GM12878 (cell line): ENCODE results near the gene NUCB1. TPM values are rescaled to one million over a fixed set of nuclear protein-coding genes. Genes with fewer than 3 reads are reported as not detected.

Source experiments
- ATAC-seq: fragments of 200-7000 bp; cut with Tn5 transposase; 3 replicates; pipeline ENCODE4 v1.9.1; 2020; ENCODE audit warnings: mild to moderate bottlenecking, moderate library complexity
- BruUV-seq: library from RNA; stranded (reverse); fragments of 400-500 nt; replicated peaks from 2 replicates; lab custom pipeline; 2021; lab: Mats Ljungman, UMichigan
- CTCF ChIA-PET: fragments of 300-600 bp; sonication (Branson Sonifier 250); formaldehyde crosslinking; extraction: SDS; loops from one replicate; lab custom pipeline; 2021; ENCODE audit warnings: inconsistent platforms; lab: Yijun Ruan, JAX
- POLR2A ChIA-PET: fragments of 350-600 bp; formaldehyde crosslinking; extraction: SDS; loops from one replicate; lab custom pipeline; 2021; ENCODE audit warnings: inconsistent platforms; lab: Charles Lee
- RAD21 ChIA-PET: fragments of 300-600 bp; sonication (Branson Sonifier 250); formaldehyde crosslinking; loops from one replicate; lab custom pipeline; 2023; ENCODE audit warnings: antibody characterized with exemption; ENCODE audit not compliant: unreplicated experiment; lab: Charles Lee
- SMC1A ChIA-PET: fragments of 300-600 bp; sonication (Branson Sonifier 250); formaldehyde crosslinking; loops from one replicate; lab custom pipeline; 2023; ENCODE audit not compliant: unreplicated experiment, uncharacterized antibody; lab: Charles Lee
- DNase-seq: peaks from one replicate; pipeline ENCODE4 v3.0.0-alpha.2; 2011; ENCODE audit warnings: low read depth, low spot score
- FAIRE-seq: peaks from 3 replicates; lab custom pipeline; 2011; peaks lifted over from hg19 to GRCh38; lab: Jason Lieb, UNC
- H2AFZ ChIP-seq: 2 replicates; pipeline ENCODE4 v1.6.0; 2011; ENCODE audit warnings: low read depth, low read length, control low read depth; ENCODE audit not compliant: control insufficient read depth
- H3K27ac ChIP-seq: 2 replicates; pipeline ENCODE4 v1.5.1; 2011; ENCODE audit warnings: control low read depth; ENCODE audit not compliant: control insufficient read depth, insufficient read depth
- H3K27me3 ChIP-seq, 2 experiments: replicated peaks in 1 of 2; 2 replicates each; pipeline versions ENCODE4 v1.6.0 to v1.6.1; 2011; ENCODE audit warnings: low read length in 1 of 2; ENCODE audit not compliant: control insufficient read depth in 2 of 2, insufficient read depth in 2 of 2
- H3K36me3 ChIP-seq, 2 experiments: 2 replicates each; pipeline ENCODE4 v1.5.1; 2011; ENCODE audit warnings: low read length in 1 of 2; ENCODE audit not compliant: control insufficient read depth in 2 of 2, insufficient read depth in 2 of 2
- H3K4me1 ChIP-seq: 2 replicates; pipeline ENCODE4 v1.6.1; 2011; ENCODE audit warnings: mild to moderate bottlenecking, low read length, moderate library complexity, mixed read lengths; ENCODE audit not compliant: control insufficient read depth, insufficient read depth
- H3K4me2 ChIP-seq: 2 replicates; pipeline ENCODE4 v1.6.0; 2011; ENCODE audit warnings: control low read depth; ENCODE audit not compliant: control insufficient read depth, insufficient read depth
- H3K4me3 ChIP-seq: fragments of 200-600 bp; sonication (generic); 2 replicates; pipeline ENCODE4 v1.5.1; 2016
- H3K79me2 ChIP-seq: 2 replicates; pipeline ENCODE4 v1.6.0; 2011; ENCODE audit warnings: low read length; ENCODE audit not compliant: control insufficient read depth, insufficient read depth
- H3K9ac ChIP-seq: 2 replicates; pipeline ENCODE4 v1.8.0; 2011; ENCODE audit warnings: low read length, control low read depth, mixed read lengths; ENCODE audit not compliant: control insufficient read depth, insufficient read depth
- H3K9me3 ChIP-seq: replicated peaks from 3 replicates; pipeline ENCODE4 v1.5.1; 2011; ENCODE audit warnings: mild to moderate bottlenecking, low read length; ENCODE audit not compliant: control insufficient read depth, insufficient read depth
- H4K20me1 ChIP-seq: 2 replicates; pipeline ENCODE4 v1.6.0; 2011; ENCODE audit not compliant: control insufficient read depth, insufficient read depth
- ATF2 ChIP-seq: IDR thresholded peaks from 2 replicates; pipeline ENCODE4 v1.6.1; 2012; ENCODE audit warnings: low read length, inconsistent platforms
- ATF3 ChIP-seq: IDR thresholded peaks from 2 replicates; pipeline ENCODE4 v1.6.1; 2011; ENCODE audit warnings: low read depth, mild to moderate bottlenecking, low read length, moderate library complexity, borderline replicate concordance; ENCODE audit errors: extremely low read depth
- IRF4 ChIP-seq: IDR thresholded peaks from 2 replicates; pipeline ENCODE4 v1.6.1; 2011; ENCODE audit warnings: low read depth, low read length
- JUND ChIP-seq: IDR thresholded peaks from 2 replicates; pipeline ENCODE4 v1.6.1; 2012; ENCODE audit warnings: low read depth, mild to moderate bottlenecking, low read length, improper control_type of control experiment, moderate library complexity
- LARP7 ChIP-seq: fragments of 450-650 bp; IDR thresholded peaks from 2 replicates; pipeline ENCODE4 v1.6.1; 2017; ENCODE audit warnings: mild to moderate bottlenecking
- POLR2A ChIP-seq: IDR thresholded peaks from 2 replicates; pipeline ENCODE4 v1.6.1; 2011; ENCODE audit warnings: low read depth, mild to moderate bottlenecking, low read length
- POU2F2 ChIP-seq: IDR thresholded peaks from 3 replicates; pipeline ENCODE4 v1.6.1; 2011; ENCODE audit warnings: low read depth, mild to moderate bottlenecking, low read length, borderline replicate concordance
- SUPT20H ChIP-seq: IDR thresholded peaks from 2 replicates; pipeline ENCODE4 v1.6.1; 2011; ENCODE audit warnings: low read depth, mild to moderate bottlenecking, low read length, moderate library complexity, borderline replicate concordance; ENCODE audit not compliant: control insufficient read depth
- SUZ12 ChIP-seq: fragments of 200-600 bp; sonication (generic); IDR thresholded peaks from one replicate; pipeline ENCODE4 v1.6.1; 2018; ENCODE audit warnings: antibody characterized with exemption, mild to moderate bottlenecking; ENCODE audit not compliant: unreplicated experiment
- ZBTB33 ChIP-seq: fragments of 450-650 bp; IDR thresholded peaks from 2 replicates; pipeline ENCODE4 v1.6.1; 2017; ENCODE audit warnings: mild to moderate bottlenecking
- ZBTB4 ChIP-seq: fragments of 450-650 bp; formaldehyde crosslinking; IDR thresholded peaks from 2 replicates; pipeline ENCODE4 v1.4.0; 2022; ENCODE audit warnings: mild to moderate bottlenecking, moderate library complexity
- ZNF207 ChIP-seq: fragments of 450-650 bp; IDR thresholded peaks from 2 replicates; pipeline ENCODE4 v1.6.1; 2014; ENCODE audit warnings: antibody characterized with exemption, mild to moderate bottlenecking, borderline replicate concordance
- WGBS: methylation state at CpG from one replicate; pipeline ENCODE4 v1.1.6; 2016; ENCODE audit warnings: low lambda C conversion rate; ENCODE audit not compliant: insufficient replicate concordance, insufficient coverage; ENCODE audit errors: missing lambda C conversion rate; 5-methylcytosine and 5-hydroxymethylcytosine counted together
- in situ Hi-C: fragments of 300-500 bp; cut with MboI; formaldehyde crosslinking; loops from 9 replicates; pipeline ENCODE4 v1.14.3; 2018; ENCODE audit warnings: mixed read lengths
- intact Hi-C: fragments of 100-400 bp; cut with micrococcal nuclease; formaldehyde crosslinking; loops from one replicate; pipeline ENCODE4 v1.14.2; 2022; ENCODE audit not compliant: unreplicated experiment
- polyA plus RNA-seq, 11 experiments: library from polyadenylated mRNA; depleted of rRNA in 4 of 11; unstranded in 6 of 11; stranded (reverse) in 5 of 11; fragments of >200 nt; fragmentation: Nextera tagmentation in 4 of 11; fragmentation: Illumina TruSeq in 1 of 11; extraction: Ambion mirVana in 4 of 11; extraction: Trizol in 1 of 11; gene quantifications; 1 replicate in 1 of 11; 2 replicates in 10 of 11; pipeline versions ENCODE4 v1.2.1 to v1.2.3, GENCODE V29; 2011 to 2016; ENCODE audit warnings: inconsistent platforms in 2 of 11, missing spikeins in 2 of 11, low read depth in 1 of 11
- total RNA-seq, 4 experiments: library from RNA; depleted of rRNA in 3 of 4; stranded (reverse); fragments of >200 nt in 3 of 4; fragmentation: Illumina TruSeq in 1 of 4; extraction: Trizol in 1 of 4; gene quantifications; 2 replicates each; pipeline versions ENCODE4 v1.2.1 to v1.2.3, GENCODE V29; 2013 to 2021
- TF ChIP-seq, protein P1 (sequence below): fragments of 450-650 bp; IDR thresholded peaks from 2 replicates; pipeline ENCODE4 v1.6.1; 2016; ENCODE audit warnings: mild to moderate bottlenecking

NUCB1 gene
- total and polyA plus RNA-seq, 10 of the 15 experiments (the other 5 are each of a cell fraction or from before 2014, with no cell fraction given) = 1.8 to 112 (median 44.5) TPM

DNA sequence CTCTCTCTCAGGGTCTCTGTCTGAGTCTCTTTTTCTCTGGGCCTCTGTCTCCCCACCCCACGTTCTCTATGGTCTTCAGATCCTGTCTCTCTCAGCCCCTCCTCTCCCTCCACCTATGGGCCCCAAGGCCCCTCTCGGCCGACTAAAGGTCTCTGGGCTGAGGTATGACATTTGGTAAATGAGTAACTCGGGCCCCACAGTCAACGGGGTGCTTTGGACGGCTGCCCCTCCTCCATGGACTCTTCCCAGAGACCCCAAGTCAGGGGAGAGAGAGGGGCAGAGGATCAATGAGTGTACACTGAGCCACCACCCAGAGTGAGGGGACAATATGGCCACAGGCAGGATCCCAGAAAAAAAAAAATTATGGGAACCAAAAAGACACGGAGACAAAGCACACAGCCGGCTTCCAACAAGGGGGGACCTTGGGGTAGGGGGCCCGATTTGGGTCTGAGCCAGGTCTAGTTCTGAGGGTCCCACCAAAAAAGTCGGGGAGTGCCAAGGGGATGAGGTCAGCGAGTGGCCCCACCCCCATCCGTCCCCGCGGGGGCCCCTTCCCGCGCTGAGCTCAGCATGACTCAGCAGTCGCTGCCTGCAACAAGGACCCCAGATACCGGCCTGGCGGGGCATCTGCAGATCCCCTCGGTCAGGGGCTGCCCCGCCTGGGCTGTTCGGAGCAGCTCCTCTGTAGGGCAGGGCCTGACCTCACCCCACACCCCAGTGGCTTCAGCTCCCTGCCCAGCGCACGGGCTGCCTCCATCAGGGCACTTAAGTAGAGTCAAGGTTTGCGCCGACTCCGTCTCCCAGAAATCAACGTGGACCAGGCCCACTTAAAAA, 63.5 kb downstream of the NUCB1 start:
- peak overlapping the region; percentile 98 for H3K4me2 ChIP-seq
- in situ Hi-C loops (no loop called here), intact Hi-C loops (loop anchor here (10.0 kb wide), 1 partner anchor 329 kb away; the partner anchor contains the start of gene DBP)
- H2AFZ ChIP-seq = no peak overlapping the region; the same call in 1 of the 2 replicates
- BruUV-seq = no TSS peak
- ChIA-PET CTCF (interaction anchor here (1.0 to 2.2 kb wide), 6 partner anchors 30 to 175 kb away, joined by 3 to 10 read pairs (median 5); partner anchors contain the start of genes GYS1, PPP1R15A and RUVBL2), RAD21 (interaction anchor here (0.6 to 1.6 kb wide), 9 partner anchors 9 to 180 kb away, joined by 3 to 12 read pairs (median 7); partner anchors contain the start of genes BAX, GYS1 and RUVBL2), POLR2A (interaction anchor here (0.6 to 4.2 kb wide), 19 partner anchors 9 to 330 kb away, joined by 3 to 64 read pairs (median 7); partner anchors contain the start of genes BAX, BCAT2, DHDH and GYS1), SMC1A (interaction anchor here (0.8 to 1.6 kb wide), 6 partner anchors 9 to 168 kb away, joined by 3 to 24 read pairs (median 4); partner anchors contain the start of genes PPP1R15A and RUVBL2)
- 3% methylated on average over 19 of the region's 28 CpGs for WGBS
- peaks cover 41% of the 10 kb centered on the region for H3K4me1 ChIP-seq
- H3K27ac ChIP-seq = peak overlapping the region; percentile 84
- peaks cover 0 to 15% of the 10 kb centered on the region in 2 experiments; a peak in 2 of 4 replicates for H3K36me3 ChIP-seq
- no peaks in the 10 kb centered on the region for H3K27me3 ChIP-seq
- H3K9ac ChIP-seq = peak overlapping the region; percentile 73
- no peaks in the 10 kb centered on the region for H3K9me3 ChIP-seq
- ATAC-seq (peak; percentile 58), DNase-seq (no peak), FAIRE-seq (peak; percentile 23)
- peak overlapping the region; percentile 73 for H3K4me3 ChIP-seq
- peaks cover 33% of the 10 kb centered on the region for H3K79me2 ChIP-seq
- H4K20me1 ChIP-seq = no peaks in the 10 kb centered on the region
- peak; percentile 69; the same call in 1 of the 2 replicates for TF ChIP-seq ATF2
- TF ChIP-seq, protein P1, sequence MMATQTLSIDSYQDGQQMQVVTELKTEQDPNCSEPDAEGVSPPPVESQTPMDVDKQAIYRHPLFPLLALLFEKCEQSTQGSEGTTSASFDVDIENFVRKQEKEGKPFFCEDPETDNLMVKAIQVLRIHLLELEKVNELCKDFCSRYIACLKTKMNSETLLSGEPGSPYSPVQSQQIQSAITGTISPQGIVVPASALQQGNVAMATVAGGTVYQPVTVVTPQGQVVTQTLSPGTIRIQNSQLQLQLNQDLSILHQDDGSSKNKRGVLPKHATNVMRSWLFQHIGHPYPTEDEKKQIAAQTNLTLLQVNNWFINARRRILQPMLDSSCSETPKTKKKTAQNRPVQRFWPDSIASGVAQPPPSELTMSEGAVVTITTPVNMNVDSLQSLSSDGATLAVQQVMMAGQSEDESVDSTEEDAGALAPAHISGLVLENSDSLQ = peak; percentile 27; the same call in 1 of the 2 replicates
- 0 out of 2 replicates have a peak, but pooled peaks have one; percentile 31 for TF ChIP-seq ZNF207
- 0 out of 2 replicates have a peak, but pooled peaks have one; percentile 38 for TF ChIP-seq IRF4
- TF ChIP-seq POU2F2 = peak; percentile 65; the same call in 2 of the 3 replicates
- TF ChIP-seq ZBTB33 = no peak
- no peak for TF ChIP-seq SUPT20H
- TF ChIP-seq ZBTB4 (CRISPR knock-in tag) = no peak
- peak; percentile 75; the same call in 1 of the 2 replicates for TF ChIP-seq POLR2A
- TF ChIP-seq JUND = peak; percentile 72; the same call in 1 of the 2 replicates
- no peak for TF ChIP-seq SUZ12
- peak; percentile 81 for TF ChIP-seq LARP7
- no peak for TF ChIP-seq ATF3
